H9 (cell line): ENCODE measurements around the gene DNAJB6. TPM values are rescaled to one million over a fixed set of nuclear protein-coding genes. Genes with fewer than 3 reads are reported as not detected.
A peak's percentile ranks its signal among the peaks of the same experiment; 100 is the strongest.

Source experiments
- DNase-seq: peaks from one replicate; pipeline ENCODE4 v3.0.0-alpha.2; 2017
- H2AFZ ChIP-seq: one replicate; pipeline ENCODE4 v1.6.1; 2013; ENCODE audit warnings: mild to moderate bottlenecking, low read length, control low read depth, moderate library complexity
- H2AK5ac ChIP-seq: 2 replicates; pipeline ENCODE4 v1.6.1; 2013; ENCODE audit warnings: low read length, control low read depth, mixed read lengths; ENCODE audit not compliant: insufficient read length
- H2BK120ac ChIP-seq: one replicate; pipeline ENCODE4 v1.6.1; 2013; ENCODE audit warnings: low read depth, mild to moderate bottlenecking, low read length, control low read depth, inconsistent platforms; ENCODE audit not compliant: poor library complexity, severe bottlenecking
- H2BK12ac ChIP-seq: 2 replicates; pipeline ENCODE4 v1.6.1; 2013; ENCODE audit warnings: low read length, control low read depth, mixed read lengths, low read depth; ENCODE audit not compliant: insufficient read length
- H2BK15ac ChIP-seq: 2 replicates; pipeline ENCODE4 v1.6.1; 2013; ENCODE audit warnings: low read depth, low read length, control low read depth
- H2BK20ac ChIP-seq: one replicate; pipeline ENCODE4 v1.6.1; 2013; ENCODE audit warnings: low read depth, mild to moderate bottlenecking, low read length, control low read depth, inconsistent platforms; ENCODE audit not compliant: poor library complexity, severe bottlenecking
- H2BK5ac ChIP-seq: 2 replicates; pipeline ENCODE4 v1.6.1; 2013; ENCODE audit warnings: low read length, control low read depth, mixed read lengths; ENCODE audit not compliant: insufficient read length
- H3K14ac ChIP-seq: 2 replicates; pipeline ENCODE4 v1.6.1; 2013; ENCODE audit warnings: low read length, control low read depth; ENCODE audit not compliant: insufficient read depth
- H3K18ac ChIP-seq: 2 replicates; pipeline ENCODE4 v1.6.1; 2013; ENCODE audit warnings: low read depth, mild to moderate bottlenecking, mixed read lengths, low read length, control low read depth; ENCODE audit not compliant: insufficient read length
- H3K23ac ChIP-seq: 2 replicates; pipeline ENCODE4 v1.6.1; 2013; ENCODE audit warnings: low read length, control low read depth, mixed read lengths, low read depth; ENCODE audit not compliant: insufficient read length
- H3K23me2 ChIP-seq: 2 replicates; pipeline ENCODE4 v1.6.1; 2013; ENCODE audit warnings: low read depth, mild to moderate bottlenecking, mixed read lengths, low read length, control low read depth; ENCODE audit not compliant: insufficient read length, poor library complexity, severe bottlenecking
- H3K27ac ChIP-seq: 2 replicates; pipeline ENCODE4 v1.5.1; 2013; ENCODE audit warnings: low read length, control low read depth, mixed read lengths, low read depth; ENCODE audit not compliant: insufficient read length
- H3K27me3 ChIP-seq: 2 replicates; pipeline ENCODE4 v1.6.1; 2013; ENCODE audit warnings: low read length, control low read depth, inconsistent platforms; ENCODE audit not compliant: insufficient read depth
- H3K4ac ChIP-seq: 2 replicates; pipeline ENCODE4 v1.6.1; 2013; ENCODE audit warnings: low read depth, mild to moderate bottlenecking, control low read depth, inconsistent platforms, low read length, moderate library complexity
- H3K4me1 ChIP-seq: 2 replicates; pipeline ENCODE4 v1.6.1; 2013; ENCODE audit warnings: low read length, control low read depth, inconsistent platforms; ENCODE audit not compliant: insufficient read depth
- H3K4me2 ChIP-seq: 2 replicates; pipeline ENCODE4 v1.6.1; 2013; ENCODE audit warnings: low read length, control low read depth, mixed read lengths; ENCODE audit not compliant: insufficient read length, insufficient read depth
- H3K56ac ChIP-seq: 2 replicates; pipeline ENCODE4 v1.6.1; 2013; ENCODE audit warnings: low read depth, mild to moderate bottlenecking, mixed read lengths, low read length, control low read depth; ENCODE audit not compliant: insufficient read length
- H3K79me1 ChIP-seq: 2 replicates; pipeline ENCODE4 v1.6.1; 2013; ENCODE audit warnings: low read depth, mild to moderate bottlenecking, moderate library complexity, low read length, control low read depth, inconsistent platforms; ENCODE audit not compliant: insufficient read depth, poor library complexity, severe bottlenecking
- H3K79me2 ChIP-seq: 2 replicates; pipeline ENCODE4 v1.6.1; 2013; ENCODE audit warnings: low read length, control low read depth, inconsistent platforms; ENCODE audit not compliant: insufficient read depth
- H3K9ac ChIP-seq: 2 replicates; pipeline ENCODE4 v1.6.1; 2013; ENCODE audit warnings: low read length, control low read depth, mixed read lengths; ENCODE audit not compliant: insufficient read length; ENCODE audit errors: extremely low read depth
- H3K9me3 ChIP-seq: one replicate; pipeline ENCODE4 v1.6.1; 2013; ENCODE audit warnings: low read depth, low read length, inconsistent platforms; ENCODE audit not compliant: control insufficient read depth
- H3T11ph ChIP-seq: one replicate; pipeline ENCODE4 v1.6.1; 2013; ENCODE audit warnings: mild to moderate bottlenecking, low read length, control low read depth, inconsistent platforms
- H4K20me1 ChIP-seq: one replicate; pipeline ENCODE4 v1.6.1; 2013; ENCODE audit not compliant: control insufficient read depth, insufficient read length, insufficient read depth
- H4K5ac ChIP-seq: 2 replicates; pipeline ENCODE4 v1.6.1; 2013; ENCODE audit warnings: low read depth, mild to moderate bottlenecking, mixed read lengths, low read length, control low read depth; ENCODE audit not compliant: insufficient read length
- H4K8ac ChIP-seq: replicated peaks from 2 replicates; pipeline ENCODE4 v1.6.1; 2013; ENCODE audit warnings: low read length, control low read depth, mixed read lengths, low read depth; ENCODE audit not compliant: insufficient read length
- H4K91ac ChIP-seq: 2 replicates; pipeline ENCODE4 v1.6.1; 2013; ENCODE audit warnings: low read depth, mild to moderate bottlenecking, moderate library complexity, mixed read lengths, low read length, control low read depth; ENCODE audit not compliant: insufficient read length
- H3K27ac Mint-ChIP-seq, 3 experiments: 2 replicates in 2 of 3; 3 replicates in 1 of 3; pipeline ENCODE4 v1.8.0; 2020 to 2021; ENCODE audit warnings: mixed read lengths in 3 of 3, mild to moderate bottlenecking in 1 of 3, moderate library complexity in 1 of 3
- H3K27me3 Mint-ChIP-seq: 2 replicates; pipeline ENCODE4 v1.8.0; 2021; ENCODE audit warnings: low read depth, mild to moderate bottlenecking, moderate library complexity, mixed read lengths
- H3K36me3 Mint-ChIP-seq, 3 experiments: 2 replicates in 2 of 3; 3 replicates in 1 of 3; pipeline ENCODE4 v1.8.0; 2020 to 2021; ENCODE audit warnings: low read depth in 3 of 3, mixed read lengths in 3 of 3; ENCODE audit not compliant: insufficient read depth in 1 of 3
- H3K4me1 Mint-ChIP-seq, 2 experiments: 2 replicates each; pipeline ENCODE4 v1.8.0; 2020; ENCODE audit warnings: mixed read lengths in 2 of 2
- H3K4me3 Mint-ChIP-seq, 2 experiments: 2 replicates in 1 of 2; 3 replicates in 1 of 2; pipeline ENCODE4 v1.8.0; 2020 to 2021; ENCODE audit warnings: mild to moderate bottlenecking in 2 of 2, mixed read lengths in 2 of 2, moderate library complexity in 1 of 2
- H3K9me3 Mint-ChIP-seq, 2 experiments: 2 replicates in 1 of 2; 3 replicates in 1 of 2; pipeline ENCODE4 v1.8.0; 2020; ENCODE audit warnings: mild to moderate bottlenecking in 2 of 2, mixed read lengths in 2 of 2, moderate library complexity in 1 of 2
- WGBS: extraction: QIAGEN DNeasy Blood & Tissue Kit; methylation state at CpG from one replicate; pipeline ENCODE4 v1.1.7; 2013; ENCODE audit warnings: missing lambda C conversion rate, low lambda C conversion rate, mixed read lengths; ENCODE audit not compliant: insufficient read length; ENCODE audit errors: extremely low coverage; 5-methylcytosine and 5-hydroxymethylcytosine counted together
- total RNA-seq: library from RNA; stranded (reverse); gene quantifications from 2 replicates; pipeline ENCODE4 v1.2.1, GENCODE V29; 2021
- TF ChIP-seq, protein P1 (sequence below): fragments of 200-600 bp; sonication (generic); conservative IDR thresholded peaks from 3 replicates; pipeline ENCODE4 v1.8.0; 2021; ENCODE audit warnings: antibody characterized with exemption, mild to moderate bottlenecking

Gene DNAJB6
- total RNA-seq, 1 experiment from 2014 or later, result 215 TPM

DNA sequence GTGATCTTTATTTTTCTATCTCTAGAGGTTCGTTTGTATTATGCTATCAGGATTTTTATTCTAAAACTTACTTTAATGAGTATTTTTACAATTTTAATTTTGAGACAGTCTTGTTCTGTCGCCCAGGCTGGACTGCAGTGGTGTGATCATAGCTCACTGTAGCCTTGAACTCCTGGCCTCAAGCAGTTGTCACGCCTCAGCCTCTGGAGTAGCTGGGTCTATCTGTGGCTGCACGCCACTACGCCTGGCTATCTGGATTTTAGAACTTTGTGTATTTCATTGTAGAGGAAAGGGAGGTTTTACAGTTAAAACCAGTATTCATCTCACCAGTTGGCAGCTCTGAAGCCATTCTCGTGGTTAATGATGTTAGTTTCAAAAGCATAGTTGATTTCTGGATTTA is 25.9 kb downstream of the DNAJB6 start:
- Histone ChIP-seq H2BK120ac (no peak overlapping the region), H4K91ac (no peak overlapping the region), H2BK15ac (no peak overlapping the region), H2AK5ac (no peak overlapping the region), H3K23me2 (no peaks in the 10 kb centered on the region), H3K23ac (no peak overlapping the region), H3K18ac (no peak overlapping the region), H3K79me1 (peaks cover 6% of the 10 kb centered on the region), H3K4me2 (no peak overlapping the region), H3K9ac (no peak overlapping the region), H3K56ac (no peak overlapping the region), H3K27me3 (no peaks in the 10 kb centered on the region), H3K4me1 (peaks cover 2% of the 10 kb centered on the region), H3K9me3 (no peaks in the 10 kb centered on the region), H4K20me1 (no peaks in the 10 kb centered on the region), H4K8ac (no peak overlapping the region), H3K4ac (no peak overlapping the region), H3K27ac (no peak overlapping the region), H4K5ac (no peak overlapping the region), H2BK20ac (no peak overlapping the region), H2AFZ (no peak overlapping the region), H3K14ac (no peak overlapping the region), H3K79me2 (peaks cover 78% of the 10 kb centered on the region), H3T11ph (no peak overlapping the region), H2BK5ac (no peak overlapping the region), H2BK12ac (no peak overlapping the region)
- H3K4me3 Mint-ChIP-seq, result no peak overlapping the region
- H3K4me1 Mint-ChIP-seq, result peaks cover 11 to 23% of the 10 kb centered on the region in 2 experiments
- H3K9me3 Mint-ChIP-seq, result no peaks in the 10 kb centered on the region
- H3K36me3 Mint-ChIP-seq, result peaks cover 62 to 97% (median 90%) of the 10 kb centered on the region in 3 experiments; a peak in 6 of 7 replicates
- TF ChIP-seq, protein P1, sequence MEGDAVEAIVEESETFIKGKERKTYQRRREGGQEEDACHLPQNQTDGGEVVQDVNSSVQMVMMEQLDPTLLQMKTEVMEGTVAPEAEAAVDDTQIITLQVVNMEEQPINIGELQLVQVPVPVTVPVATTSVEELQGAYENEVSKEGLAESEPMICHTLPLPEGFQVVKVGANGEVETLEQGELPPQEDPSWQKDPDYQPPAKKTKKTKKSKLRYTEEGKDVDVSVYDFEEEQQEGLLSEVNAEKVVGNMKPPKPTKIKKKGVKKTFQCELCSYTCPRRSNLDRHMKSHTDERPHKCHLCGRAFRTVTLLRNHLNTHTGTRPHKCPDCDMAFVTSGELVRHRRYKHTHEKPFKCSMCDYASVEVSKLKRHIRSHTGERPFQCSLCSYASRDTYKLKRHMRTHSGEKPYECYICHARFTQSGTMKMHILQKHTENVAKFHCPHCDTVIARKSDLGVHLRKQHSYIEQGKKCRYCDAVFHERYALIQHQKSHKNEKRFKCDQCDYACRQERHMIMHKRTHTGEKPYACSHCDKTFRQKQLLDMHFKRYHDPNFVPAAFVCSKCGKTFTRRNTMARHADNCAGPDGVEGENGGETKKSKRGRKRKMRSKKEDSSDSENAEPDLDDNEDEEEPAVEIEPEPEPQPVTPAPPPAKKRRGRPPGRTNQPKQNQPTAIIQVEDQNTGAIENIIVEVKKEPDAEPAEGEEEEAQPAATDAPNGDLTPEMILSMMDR, result no peak
- no peaks in the 10 kb centered on the region for H3K27me3 Mint-ChIP-seq
- DNase-seq, result no peak
- peak overlapping the region in 2 of 3 experiments; percentile 64 to 84; a peak in 3 of 7 replicates for H3K27ac Mint-ChIP-seq
- WGBS, result no CpG with 5 or more reads among the region's 6 CpGs
